WTC11 (cell line): ENCODE results near the gene SUPV3L1. TPM values are rescaled to one million over a fixed set of nuclear protein-coding genes. Genes with fewer than 3 reads are reported as not detected.
A peak's percentile ranks its signal among the peaks of the same experiment; 100 is the strongest.

ENCODE experiments used
- ATAC-seq: fragments of 200-7000 bp; cut with Tn5 transposase; 2 replicates; pipeline ENCODE4 v1.10.0; 2021; ENCODE audit warnings: mild to moderate bottlenecking, moderate library complexity
- CTCF ChIA-PET: fragments of 300-600 bp; sonication (Branson Sonifier 250); formaldehyde crosslinking; loops from one replicate; lab custom pipeline; 2021; ENCODE audit warnings: antibody characterized with exemption; lab: Charles Lee
- POLR2A ChIA-PET: fragments of 350-600 bp; sonication (Branson Sonifier 250); formaldehyde crosslinking; loops from one replicate; lab custom pipeline; 2021; ENCODE audit warnings: antibody characterized with exemption; lab: Charles Lee
- DNase-seq: peaks from one replicate; pipeline ENCODE4 v3.0.0; 2021; ENCODE audit warnings: low spot score
- H3K27ac Mint-ChIP-seq: 2 replicates; pipeline ENCODE4 v1.8.0; 2021; ENCODE audit warnings: mixed read lengths
- H3K27me3 Mint-ChIP-seq: 2 replicates; pipeline ENCODE4 v1.8.0; 2021; ENCODE audit warnings: low read depth, mild to moderate bottlenecking, moderate library complexity, mixed read lengths
- H3K36me3 Mint-ChIP-seq: 2 replicates; pipeline ENCODE4 v1.8.0; 2021; ENCODE audit warnings: mixed read lengths
- H3K4me1 Mint-ChIP-seq: 2 replicates; pipeline ENCODE4 v1.8.0; 2022; ENCODE audit warnings: mixed read lengths
- H3K4me3 Mint-ChIP-seq: 2 replicates; pipeline ENCODE4 v1.8.0; 2021; ENCODE audit warnings: mild to moderate bottlenecking, moderate library complexity, mixed read lengths
- H3K9me3 Mint-ChIP-seq: 2 replicates; pipeline ENCODE4 v1.8.0; 2021; ENCODE audit warnings: mixed read lengths
- ARID4B ChIP-seq: sonication (generic); formaldehyde crosslinking; IDR thresholded peaks from 2 replicates; pipeline ENCODE4 v1.8.0; 2023; ENCODE audit warnings: missing genetic modification reagents, mild to moderate bottlenecking, borderline replicate concordance
- ATF3 ChIP-seq: sonication (generic); formaldehyde crosslinking; conservative IDR thresholded peaks from 2 replicates; pipeline ENCODE4 v1.8.1; 2022; ENCODE audit warnings: mild to moderate bottlenecking, missing genetic modification reagents
- E2F1 ChIP-seq: sonication (generic); formaldehyde crosslinking; IDR thresholded peaks from 2 replicates; pipeline ENCODE4 v1.8.0; 2022; ENCODE audit warnings: mild to moderate bottlenecking, missing genetic modification reagents
- E2F4 ChIP-seq: sonication (generic); formaldehyde crosslinking; IDR thresholded peaks from 2 replicates; pipeline ENCODE4 v1.8.1; 2022; ENCODE audit warnings: low read depth, mild to moderate bottlenecking, moderate library complexity, missing genetic modification reagents, borderline replicate concordance
- EMX1 ChIP-seq: fragments of 250-450 bp; sonication (Bioruptor Pico); IDR thresholded peaks from 2 replicates; pipeline ENCODE4 v1.8.0; 2021; ENCODE audit warnings: mild to moderate bottlenecking
- ETV6 ChIP-seq: sonication (generic); formaldehyde crosslinking; IDR thresholded peaks from 2 replicates; pipeline ENCODE4 v1.8.1; 2022; ENCODE audit warnings: mild to moderate bottlenecking, missing genetic modification reagents
- FOXJ3 ChIP-seq: sonication (generic); formaldehyde crosslinking; IDR thresholded peaks from 2 replicates; pipeline ENCODE4 v1.9.0; 2021; ENCODE audit warnings: missing genetic modification reagents, mild to moderate bottlenecking, borderline replicate concordance
- FOXP1 ChIP-seq: sonication (generic); formaldehyde crosslinking; IDR thresholded peaks from 2 replicates; pipeline ENCODE4 v1.8.0; 2022; ENCODE audit warnings: missing genetic modification reagents, mild to moderate bottlenecking, moderate library complexity, borderline replicate concordance
- FOXP4 ChIP-seq: sonication (generic); formaldehyde crosslinking; IDR thresholded peaks from 2 replicates; pipeline ENCODE4 v1.8.0; 2022; ENCODE audit warnings: mild to moderate bottlenecking, missing genetic modification reagents
- GRHL2 ChIP-seq: fragments of 250-450 bp; sonication (Bioruptor Pico); IDR thresholded peaks from 2 replicates; pipeline ENCODE4 v1.8.0; 2022; ENCODE audit warnings: mild to moderate bottlenecking, moderate library complexity; ENCODE audit not compliant: insufficient replicate concordance, severe bottlenecking
- IRF1 ChIP-seq: sonication (generic); formaldehyde crosslinking; IDR thresholded peaks from 2 replicates; pipeline ENCODE4 v1.8.0; 2023; ENCODE audit warnings: missing genetic modification reagents
- SMAD4 ChIP-seq: sonication (generic); formaldehyde crosslinking; IDR thresholded peaks from 2 replicates; pipeline ENCODE4 v1.8.0; 2022; ENCODE audit warnings: mild to moderate bottlenecking, missing genetic modification reagents
- SOX15 ChIP-seq: fragments of 250-450 bp; sonication (Bioruptor Pico); IDR thresholded peaks from 2 replicates; pipeline ENCODE4 v1.9.0; 2021; ENCODE audit warnings: mild to moderate bottlenecking
- STAT6 ChIP-seq: sonication (generic); formaldehyde crosslinking; conservative IDR thresholded peaks from 2 replicates; pipeline ENCODE4 v1.8.1; 2023; ENCODE audit warnings: mild to moderate bottlenecking, low read depth, missing genetic modification reagents, moderate library complexity
- TEAD1 ChIP-seq: sonication (generic); formaldehyde crosslinking; IDR thresholded peaks from 2 replicates; pipeline ENCODE4 v1.8.0; 2022; ENCODE audit warnings: mild to moderate bottlenecking, missing genetic modification reagents
- USF1 ChIP-seq: sonication (generic); formaldehyde crosslinking; IDR thresholded peaks from 2 replicates; pipeline ENCODE4 v1.8.0; 2022; ENCODE audit warnings: mild to moderate bottlenecking, missing genetic modification reagents
- ZMAT4 ChIP-seq: fragments of 250-450 bp; sonication (Bioruptor Pico); IDR thresholded peaks from 2 replicates; pipeline ENCODE4 v1.9.0; 2021; ENCODE audit warnings: mild to moderate bottlenecking
- ZNF281 ChIP-seq: sonication (generic); formaldehyde crosslinking; IDR thresholded peaks from 2 replicates; pipeline ENCODE4 v1.8.0; 2023; ENCODE audit warnings: mild to moderate bottlenecking, missing genetic modification reagents
- ZNF317 ChIP-seq: sonication (generic); formaldehyde crosslinking; IDR thresholded peaks from 2 replicates; pipeline ENCODE4 v1.8.1; 2023; ENCODE audit warnings: low read depth, mild to moderate bottlenecking, moderate library complexity, missing genetic modification reagents, borderline replicate concordance
- ZNF671 ChIP-seq: fragments of 250-450 bp; sonication (Bioruptor Pico); IDR thresholded peaks from 2 replicates; pipeline ENCODE4 v1.8.0; 2021; ENCODE audit warnings: mild to moderate bottlenecking
- total RNA-seq: library from RNA; stranded (reverse); gene quantifications from 3 replicates; pipeline ENCODE4 v1.2.3, GENCODE V29; 2021

The SUPV3L1 gene
- total RNA-seq, 1 experiment from 2014 or later = 41.2 TPM

GRCh38 chr10:69232252-69232651 lies 52.2 kb downstream of the SUPV3L1 start:
- Mint-ChIP-seq H3K36me3 (no peaks in the 10 kb centered on the region), H3K9me3 (no peaks in the 10 kb centered on the region), H3K4me3 (no peak overlapping the region), H3K27ac (no peak overlapping the region), H3K27me3 (no peaks in the 10 kb centered on the region), H3K4me1 (peaks cover 13% of the 10 kb centered on the region)
- DNase-seq = no peak
- peak; percentile 75 for ATAC-seq
- TF ChIP-seq ETV6 (CRISPR knock-in tag) = no peak
- TF ChIP-seq ZNF671 (CRISPR knock-in tag) = no peak
- TF ChIP-seq IRF1 (CRISPR knock-in tag) = no peak
- no peak for TF ChIP-seq E2F4
- TF ChIP-seq USF1 (CRISPR knock-in tag) = no peak
- TF ChIP-seq FOXP1 = no peak
- no peak for TF ChIP-seq SOX15 (CRISPR knock-in tag)
- no peak for TF ChIP-seq E2F1
- no peak for TF ChIP-seq FOXJ3 (CRISPR knock-in tag)
- no peak for TF ChIP-seq ATF3 (CRISPR knock-in tag)
- TF ChIP-seq EMX1 (CRISPR knock-in tag) = no peak
- TF ChIP-seq SMAD4 = no peak
- TF ChIP-seq FOXP4 (CRISPR knock-in tag) = no peak
- no peak for TF ChIP-seq STAT6 (CRISPR knock-in tag)
- no peak for TF ChIP-seq ARID4B (CRISPR knock-in tag)
- no peak for TF ChIP-seq TEAD1
- TF ChIP-seq ZMAT4 (CRISPR knock-in tag) = no peak
- no peak for TF ChIP-seq ZNF317 (CRISPR knock-in tag)
- no peak for TF ChIP-seq ZNF281 (CRISPR knock-in tag)
- TF ChIP-seq GRHL2 (CRISPR knock-in tag) = no peak
- ChIA-PET CTCF (interaction anchor here (1.2 to 2.3 kb wide), 4 partner anchors 158 to 176 kb away, joined by 4 to 10 read pairs (median 6); no protein-coding TSS in a partner anchor), POLR2A (interaction anchor here (0.5 to 1.1 kb wide), 2 partner anchors 62 to 175 kb away, joined by 3 to 5 read pairs; no protein-coding TSS in a partner anchor)
